ENCODE data around the gene EGLN1.

EGLN1 gene

DNA sequence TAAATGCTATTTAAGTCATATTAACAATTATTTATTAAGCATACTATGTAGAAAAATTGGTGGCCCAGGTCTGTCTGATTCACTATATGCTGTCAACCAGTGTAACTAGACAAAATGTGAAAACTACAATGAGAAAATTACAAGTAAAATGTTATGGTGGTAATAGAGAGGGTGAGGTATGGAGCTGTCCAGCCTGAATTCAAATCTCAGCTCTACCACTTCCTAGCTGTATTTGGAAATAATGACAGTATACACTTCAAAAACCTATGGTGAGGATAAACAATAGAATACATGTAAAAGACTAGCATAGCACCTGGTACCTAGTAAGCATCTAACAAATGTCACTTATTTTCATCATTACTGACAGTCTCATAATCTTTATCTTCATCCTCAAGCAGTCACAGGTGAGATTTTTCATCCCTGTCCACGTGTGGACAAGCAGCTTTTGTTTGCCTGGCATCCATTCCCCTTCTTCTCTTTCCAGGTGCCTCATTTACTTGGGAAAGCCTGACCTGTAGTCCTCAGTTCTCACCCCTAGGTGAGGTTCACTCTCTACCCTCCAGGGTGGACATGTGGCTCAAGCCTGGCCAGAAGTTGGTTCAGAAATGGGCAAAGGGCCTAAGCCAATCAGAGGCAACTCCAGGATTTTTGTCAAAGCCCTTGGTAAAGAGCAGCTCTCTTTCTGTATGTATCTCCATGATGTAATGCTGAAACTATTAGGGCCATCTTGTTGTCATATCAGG lies 29.5 kb downstream of the EGLN1 start:
- no peaks in the 10 kb centered on the region for H3K27me3 ChIP-seq (ENCODE audit: insufficient read depth, low read length, poor library complexity)
- ATAC-seq (ENCODE audit: insufficient read depth, low read depth) (no peak), DNase-seq (no peak)
- peaks cover 3% of the 10 kb centered on the region; the same call in 1 of the 2 replicates for H3K36me3 ChIP-seq (ENCODE audit: insufficient read depth, low read length)
- TF ChIP-seq, protein P1, sequence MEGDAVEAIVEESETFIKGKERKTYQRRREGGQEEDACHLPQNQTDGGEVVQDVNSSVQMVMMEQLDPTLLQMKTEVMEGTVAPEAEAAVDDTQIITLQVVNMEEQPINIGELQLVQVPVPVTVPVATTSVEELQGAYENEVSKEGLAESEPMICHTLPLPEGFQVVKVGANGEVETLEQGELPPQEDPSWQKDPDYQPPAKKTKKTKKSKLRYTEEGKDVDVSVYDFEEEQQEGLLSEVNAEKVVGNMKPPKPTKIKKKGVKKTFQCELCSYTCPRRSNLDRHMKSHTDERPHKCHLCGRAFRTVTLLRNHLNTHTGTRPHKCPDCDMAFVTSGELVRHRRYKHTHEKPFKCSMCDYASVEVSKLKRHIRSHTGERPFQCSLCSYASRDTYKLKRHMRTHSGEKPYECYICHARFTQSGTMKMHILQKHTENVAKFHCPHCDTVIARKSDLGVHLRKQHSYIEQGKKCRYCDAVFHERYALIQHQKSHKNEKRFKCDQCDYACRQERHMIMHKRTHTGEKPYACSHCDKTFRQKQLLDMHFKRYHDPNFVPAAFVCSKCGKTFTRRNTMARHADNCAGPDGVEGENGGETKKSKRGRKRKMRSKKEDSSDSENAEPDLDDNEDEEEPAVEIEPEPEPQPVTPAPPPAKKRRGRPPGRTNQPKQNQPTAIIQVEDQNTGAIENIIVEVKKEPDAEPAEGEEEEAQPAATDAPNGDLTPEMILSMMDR (IDR thresholded peaks at IDR 0.05; ENCODE audit: borderline replicate concordance, extremely low read depth, low read length, poor library complexity, severe bottlenecking), result no peak
- no peak for TF ChIP-seq EZH2 (IDR thresholded peaks at IDR 0.05; ENCODE audit: borderline replicate concordance, low read depth, low read length, severe bottlenecking)
- peaks cover 38% of the 10 kb centered on the region for H4K20me1 ChIP-seq (ENCODE audit: insufficient read depth, low read length)
- no peaks in the 10 kb centered on the region for H3K9me3 ChIP-seq (ENCODE audit: insufficient read depth, low read length, severe bottlenecking)
- H3K79me2 ChIP-seq (ENCODE audit: insufficient read depth, low read length), result peaks cover 85% of the 10 kb centered on the region
- H3K27ac ChIP-seq (ENCODE audit: low read length), result no peak overlapping the region
- H3K4me2 ChIP-seq (ENCODE audit: insufficient read depth, low read length), result no peak overlapping the region
- H2AFZ ChIP-seq (ENCODE audit: low read depth, low read length), result no peak overlapping the region
- no peaks in the 10 kb centered on the region for H3K4me1 ChIP-seq (ENCODE audit: insufficient read depth, low read length)
- H3K9ac ChIP-seq (ENCODE audit: low read depth, low read length), result no peak overlapping the region
- no peak overlapping the region for H3K4me3 ChIP-seq (ENCODE audit: low read depth in 1 of 2, low read length in 2 of 2)

DNA sequence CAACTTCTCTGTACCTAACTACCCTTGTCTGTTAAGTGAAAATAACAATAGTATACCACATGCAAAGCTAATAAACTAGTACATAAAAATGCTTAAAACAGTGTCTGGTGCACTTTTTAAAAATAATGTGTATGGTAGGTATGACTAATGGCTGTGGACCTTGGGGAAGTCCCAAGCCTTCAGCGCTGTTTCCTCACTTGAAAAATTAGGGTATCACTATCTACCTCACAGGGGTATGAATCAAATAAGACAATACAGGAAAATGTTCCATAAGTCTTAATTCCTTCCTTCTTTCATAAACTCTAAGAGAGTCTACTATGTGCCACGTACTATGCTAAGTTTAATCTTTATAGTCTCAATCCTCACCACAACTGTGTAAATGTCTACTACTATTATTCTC lies 32.0 kb downstream of the EGLN1 start:
- ATAC-seq (ENCODE audit: insufficient read depth, low read depth) (no peak), DNase-seq (no peak)
- H3K27me3 ChIP-seq (ENCODE audit: insufficient read depth, low read length, poor library complexity), result no peaks in the 10 kb centered on the region
- H2AFZ ChIP-seq (ENCODE audit: low read depth, low read length), result no peak overlapping the region
- no peaks in the 10 kb centered on the region for H3K4me1 ChIP-seq (ENCODE audit: insufficient read depth, low read length)
- peaks cover 36% of the 10 kb centered on the region for H4K20me1 ChIP-seq (ENCODE audit: insufficient read depth, low read length)
- no peak for TF ChIP-seq EZH2 (IDR thresholded peaks at IDR 0.05; ENCODE audit: borderline replicate concordance, low read depth, low read length, severe bottlenecking)
- TF ChIP-seq, protein P1 (IDR thresholded peaks at IDR 0.05; ENCODE audit: borderline replicate concordance, extremely low read depth, low read length, poor library complexity, severe bottlenecking), result no peak
- no peak overlapping the region for H3K4me2 ChIP-seq (ENCODE audit: insufficient read depth, low read length)
- no peak overlapping the region for H3K4me3 ChIP-seq (ENCODE audit: low read depth in 1 of 2, low read length in 2 of 2)
- no peaks in the 10 kb centered on the region for H3K9me3 ChIP-seq (ENCODE audit: insufficient read depth, low read length, severe bottlenecking)
- peaks cover 4% of the 10 kb centered on the region; the same call in 1 of the 2 replicates for H3K36me3 ChIP-seq (ENCODE audit: insufficient read depth, low read length)
- H3K9ac ChIP-seq (ENCODE audit: low read depth, low read length), result no peak overlapping the region
- H3K27ac ChIP-seq (ENCODE audit: low read length), result no peak overlapping the region
- H3K79me2 ChIP-seq (ENCODE audit: insufficient read depth, low read length), result peaks cover 83% of the 10 kb centered on the region

DNA sequence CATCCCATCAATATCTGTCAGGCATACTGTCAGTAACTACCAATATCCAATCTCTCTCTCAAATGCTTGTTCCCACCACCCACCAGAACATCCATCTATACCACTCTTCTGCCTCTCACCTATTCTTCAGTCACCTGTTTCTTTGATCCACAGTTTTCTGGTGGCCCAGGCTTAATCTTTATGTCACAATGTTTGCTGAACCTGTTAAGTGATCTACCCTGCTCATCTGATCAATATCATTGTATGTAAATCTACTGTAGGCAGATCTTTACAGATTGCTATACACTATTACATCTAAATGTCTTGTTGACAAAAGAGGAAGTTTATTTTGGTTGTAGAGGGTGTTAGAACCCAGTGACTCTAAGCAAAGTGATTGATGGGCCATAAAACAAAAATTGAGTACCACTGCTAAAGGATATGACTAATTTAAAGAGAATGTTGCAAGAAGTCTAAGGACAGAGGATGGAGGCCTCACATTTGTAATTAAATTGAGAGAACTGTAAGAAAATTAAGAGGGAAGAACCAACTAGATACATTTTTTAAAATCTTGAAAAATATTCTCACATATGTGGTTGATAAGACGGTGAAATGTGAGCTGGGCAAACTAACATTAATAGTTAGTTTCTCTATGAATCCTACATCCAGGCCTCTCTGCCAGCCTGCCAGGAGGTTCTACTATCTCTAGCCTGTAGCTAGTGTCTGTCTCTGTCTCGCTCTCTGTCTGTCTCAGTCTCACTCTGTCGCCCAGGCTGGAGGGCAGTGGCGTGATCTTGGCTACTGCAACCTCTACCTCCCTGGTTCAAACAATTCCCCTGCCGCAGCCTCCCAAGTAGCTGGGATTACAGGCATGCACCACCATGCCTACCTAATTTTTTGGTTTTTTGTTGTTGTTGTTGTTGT lies 34.1 kb downstream of the EGLN1 start:
- Histone ChIP-seq H3K9ac (ENCODE audit: low read depth, low read length) (no peak overlapping the region), H3K4me3 (ENCODE audit: low read depth in 1 of 2, low read length in 2 of 2) (no peak overlapping the region), H3K27ac (ENCODE audit: low read length) (no peak overlapping the region), H3K9me3 (ENCODE audit: insufficient read depth, low read length, severe bottlenecking) (no peaks in the 10 kb centered on the region), H3K36me3 (ENCODE audit: insufficient read depth, low read length) (peaks cover 5% of the 10 kb centered on the region; the same call in 1 of the 2 replicates), H3K4me2 (ENCODE audit: insufficient read depth, low read length) (no peak overlapping the region), H3K4me1 (ENCODE audit: insufficient read depth, low read length) (no peaks in the 10 kb centered on the region), H2AFZ (ENCODE audit: low read depth, low read length) (no peak overlapping the region), H3K79me2 (ENCODE audit: insufficient read depth, low read length) (peaks cover 92% of the 10 kb centered on the region), H3K27me3 (ENCODE audit: insufficient read depth, low read length, poor library complexity) (no peaks in the 10 kb centered on the region), H4K20me1 (ENCODE audit: insufficient read depth, low read length) (peaks cover 40% of the 10 kb centered on the region)
- ATAC-seq (ENCODE audit: insufficient read depth, low read depth) (no peak), DNase-seq (no peak)
- no peak for TF ChIP-seq EZH2 (IDR thresholded peaks at IDR 0.05; ENCODE audit: borderline replicate concordance, low read depth, low read length, severe bottlenecking)
- TF ChIP-seq, protein P1 (IDR thresholded peaks at IDR 0.05; ENCODE audit: borderline replicate concordance, extremely low read depth, low read length, poor library complexity, severe bottlenecking), result no peak

Measured in DND-41 (cell line).